NCI-H2107 (cell line): ENCODE data around the gene ATF7.

Experiments used
- DNase-seq: peaks from one replicate; lab custom pipeline; 2025; lab: John Stamatoyannopoulos, UW

Gene ATF7

DNA sequence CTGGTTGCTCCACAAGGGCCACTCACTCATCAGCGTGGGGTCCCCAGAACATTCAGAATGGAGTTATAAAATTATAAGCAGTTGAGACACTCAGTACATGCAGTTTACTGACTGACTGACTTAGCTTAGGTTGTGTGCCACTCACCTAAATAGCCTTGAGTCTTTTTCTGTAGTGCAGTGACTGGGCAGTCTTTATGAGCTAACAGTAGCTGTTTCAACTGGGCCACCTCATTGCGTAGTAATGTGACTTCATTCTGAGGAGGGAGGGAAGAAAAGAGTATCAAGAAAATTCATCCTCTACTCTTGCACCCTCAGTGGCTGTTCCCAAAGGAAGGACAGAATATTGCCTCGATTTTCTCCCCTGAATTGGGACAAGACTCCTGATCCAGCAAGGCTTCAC, 103.1 kb downstream of the ATF7 start:
- no peak for DNase-seq

DNA sequence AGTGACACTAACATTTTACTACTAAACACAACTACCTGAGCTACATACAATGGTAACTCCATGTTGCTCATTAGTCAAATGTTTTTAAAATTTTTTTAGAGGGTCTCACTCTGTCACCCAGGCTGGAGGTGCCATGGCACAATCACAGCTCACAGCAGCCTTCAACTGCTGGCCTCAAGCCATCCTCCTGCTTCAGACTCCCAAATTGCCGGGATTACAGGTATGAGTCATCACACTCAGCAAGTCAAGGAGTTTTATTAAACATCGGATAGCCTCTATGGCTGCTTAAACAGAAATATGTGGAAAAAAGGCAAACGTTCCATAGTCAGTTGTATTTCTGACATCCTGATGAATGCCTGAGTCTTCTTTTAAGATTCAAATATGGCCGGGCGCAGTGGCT, 107.8 kb downstream of the ATF7 start:
- DNase-seq = no peak

DNA sequence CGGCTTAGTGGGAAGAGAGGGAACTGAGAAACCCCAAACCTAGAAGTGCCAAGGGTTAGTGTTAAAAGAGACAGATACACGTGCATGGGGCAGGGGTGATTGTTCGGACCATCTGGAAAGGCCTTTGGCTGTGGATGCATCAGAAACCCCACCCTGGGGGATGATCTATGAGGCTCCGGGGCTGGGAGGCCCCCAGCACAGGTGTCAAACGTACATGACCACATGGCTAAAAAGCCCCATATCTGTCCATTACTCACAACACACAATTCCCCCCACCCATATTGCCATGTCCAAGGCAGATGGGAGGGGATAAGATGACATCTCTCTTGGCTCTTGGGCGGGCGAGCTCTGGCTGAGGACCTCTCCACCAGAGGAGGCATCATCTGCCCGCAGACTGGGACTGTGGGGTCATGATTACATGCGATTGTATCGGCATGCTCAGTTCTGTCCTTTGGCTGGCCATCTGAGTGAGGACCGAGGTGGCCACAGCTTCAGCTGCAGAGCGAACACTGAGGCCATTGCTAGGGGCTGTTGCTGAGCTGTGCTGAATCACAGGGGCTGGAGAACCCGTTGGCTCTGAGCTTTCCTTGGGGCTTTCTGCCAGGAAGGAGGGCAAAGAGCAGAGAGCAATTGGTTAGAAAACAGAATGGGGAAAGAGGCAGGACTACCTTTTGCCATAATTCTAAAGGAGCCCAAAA, 109.3 kb downstream of the ATF7 start:
- no peak for DNase-seq

DNA sequence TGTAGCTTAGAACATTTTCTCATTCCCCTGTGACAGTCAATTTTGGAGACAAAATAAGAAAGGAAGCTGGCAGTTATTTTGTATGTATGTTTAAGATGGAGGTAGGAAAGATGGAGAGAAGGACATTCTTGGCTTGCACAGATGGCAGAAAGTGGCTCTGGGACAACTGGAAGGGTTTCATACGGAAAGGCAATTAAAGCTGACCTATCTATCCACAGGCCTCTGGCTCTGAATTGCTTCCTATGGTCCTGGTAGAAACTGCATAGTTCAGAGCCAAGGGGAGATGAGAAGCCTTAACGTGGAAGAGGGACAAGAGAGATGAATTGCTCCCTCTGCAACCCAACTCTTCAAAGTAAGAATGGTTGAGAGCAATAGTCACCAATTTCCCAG, 110.9 kb downstream of the ATF7 start:
- DNase-seq = no peak

DNA sequence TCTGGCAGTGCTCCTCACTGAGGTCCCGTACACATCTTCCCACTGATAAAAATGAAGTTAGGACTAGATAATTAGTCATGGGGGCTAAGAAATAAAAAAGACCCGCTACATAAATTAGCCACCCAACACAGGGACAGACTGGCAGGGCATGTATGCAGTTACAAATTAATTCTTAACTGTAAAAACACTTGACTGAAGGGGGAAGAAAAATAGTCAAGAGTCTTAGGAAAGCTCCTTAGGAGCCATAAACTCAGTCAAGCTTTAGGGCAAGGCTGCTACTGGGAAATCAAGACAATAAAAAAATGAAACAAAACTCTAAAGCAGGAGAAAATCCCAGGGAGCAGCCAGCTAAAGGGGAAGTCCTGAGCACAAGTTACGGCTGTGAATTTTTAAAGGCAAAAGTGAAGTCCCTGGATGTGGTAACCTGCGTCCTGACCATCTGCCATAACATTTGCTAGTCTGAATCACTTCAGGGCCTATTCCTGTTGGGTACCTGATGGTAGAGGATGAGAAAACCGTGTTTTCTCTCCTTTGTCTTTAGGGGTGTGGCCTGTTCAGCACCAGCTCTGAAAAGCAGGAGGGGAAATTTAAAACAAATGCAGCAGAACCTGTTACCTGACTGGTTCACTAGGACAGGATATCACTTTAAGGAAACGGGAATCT, 111.4 kb downstream of the ATF7 start:
- no peak for DNase-seq

DNA sequence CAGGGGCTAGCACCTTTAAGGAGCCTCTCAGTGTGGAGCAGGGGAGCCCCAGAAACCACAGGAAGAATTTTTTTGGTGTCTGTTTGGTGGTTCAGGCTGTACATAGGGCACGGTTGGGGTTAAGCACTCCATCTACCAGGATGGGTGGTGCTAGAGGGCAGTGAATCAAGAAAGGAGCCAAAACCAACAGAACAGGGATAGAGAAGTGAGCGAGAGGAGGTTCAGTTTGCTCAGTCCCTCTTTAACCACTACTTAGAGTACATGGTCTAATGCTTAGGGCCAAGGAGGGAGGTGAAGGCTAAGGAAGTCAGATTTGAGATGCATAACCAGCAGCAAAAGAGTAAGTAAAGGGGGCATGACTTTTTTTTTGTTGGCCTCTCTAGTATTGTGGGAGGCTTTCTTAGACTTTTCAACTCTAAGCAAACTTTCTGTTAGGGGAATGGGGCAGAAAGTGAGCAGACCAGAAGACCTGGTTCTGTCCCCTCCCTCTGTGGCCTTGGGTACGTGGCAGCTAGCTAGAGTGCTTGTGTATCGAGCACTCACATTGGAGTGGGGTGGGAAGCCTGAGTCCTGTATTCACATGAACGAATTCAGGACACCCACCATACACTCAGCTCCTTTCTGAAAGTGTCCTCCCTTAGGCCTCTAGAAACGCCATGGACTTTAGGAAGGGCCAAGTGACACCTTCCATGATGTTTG, 112.3 kb downstream of the ATF7 start:
- DNase-seq = no peak

DNA sequence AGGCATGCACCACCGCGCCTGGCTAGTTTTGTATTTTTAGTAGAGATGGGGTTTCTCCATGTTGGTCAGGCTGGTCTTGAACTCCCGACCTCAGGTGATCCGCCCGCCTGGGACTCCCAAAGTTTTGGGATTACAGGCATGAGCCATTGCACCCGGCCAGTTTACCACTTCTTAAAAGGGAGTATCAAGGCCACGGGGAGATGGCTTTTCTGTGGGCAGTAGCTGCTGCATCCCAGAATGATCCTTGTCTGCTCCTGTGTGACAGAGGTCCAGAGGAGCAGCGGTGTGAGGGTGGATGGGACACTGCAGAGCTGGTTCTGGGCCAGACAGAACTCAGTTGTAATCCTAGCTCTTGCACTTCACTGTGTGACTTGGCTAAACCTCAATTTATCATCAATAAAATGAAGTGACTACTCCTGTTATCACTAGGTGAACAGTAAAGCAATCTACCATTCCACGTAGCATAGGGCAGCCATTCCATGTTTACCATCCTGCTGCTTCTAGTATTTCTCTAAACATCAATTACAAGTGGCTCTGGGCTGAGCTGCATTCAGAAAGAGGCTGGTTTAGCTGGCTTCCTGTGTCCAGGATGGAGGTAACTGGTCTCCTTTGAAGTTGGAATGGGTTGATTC, 115.9 kb downstream of the ATF7 start:
- DNase-seq = no peak

DNA sequence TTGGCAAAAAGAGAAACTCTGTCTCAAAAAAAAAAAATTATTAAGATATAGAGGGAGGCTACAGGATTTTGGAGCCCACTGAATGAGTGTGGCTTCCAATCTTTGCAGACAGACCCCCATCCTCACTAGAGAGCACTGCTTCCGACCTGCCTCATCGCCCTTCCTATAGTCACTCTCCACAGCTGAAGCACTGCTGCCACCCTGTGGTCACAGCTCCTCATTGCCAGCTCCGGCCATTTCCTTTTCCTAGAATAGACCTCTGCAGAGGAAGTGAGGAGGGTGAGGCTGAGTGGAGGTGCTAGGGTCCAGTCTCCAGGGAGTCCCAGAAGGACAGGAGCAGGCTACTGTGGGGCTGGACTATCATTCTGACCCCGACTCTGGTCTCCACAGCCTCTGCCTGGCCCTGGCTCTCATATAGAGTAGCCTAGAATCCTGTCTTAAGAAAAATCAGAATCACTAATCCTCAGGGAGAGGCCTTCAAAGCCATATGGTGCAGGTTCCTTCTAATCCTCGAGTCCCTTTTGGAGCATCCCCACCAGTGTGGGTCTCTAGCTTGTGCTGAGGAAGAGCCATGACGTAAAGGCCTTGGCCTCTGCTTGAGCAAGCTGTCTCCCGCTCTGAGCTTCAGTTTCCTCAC, 117.5 kb downstream of the ATF7 start:
- peak; percentile 76 for DNase-seq

DNA sequence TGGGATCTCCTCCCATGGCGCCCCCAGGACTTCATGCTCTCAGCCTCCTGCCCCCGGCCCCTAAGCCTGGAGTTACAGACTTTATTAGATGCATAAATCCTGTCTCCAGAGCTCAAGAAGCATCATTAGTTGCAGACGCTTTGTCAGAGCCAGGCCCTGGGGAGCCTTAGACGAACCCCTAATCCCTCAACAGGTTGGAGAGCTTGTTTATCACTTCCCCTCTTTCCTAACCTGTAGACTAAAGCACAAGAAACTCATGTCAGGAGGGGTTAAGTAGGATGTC, 118.6 kb downstream of the ATF7 start:
- no peak for DNase-seq

DNA sequence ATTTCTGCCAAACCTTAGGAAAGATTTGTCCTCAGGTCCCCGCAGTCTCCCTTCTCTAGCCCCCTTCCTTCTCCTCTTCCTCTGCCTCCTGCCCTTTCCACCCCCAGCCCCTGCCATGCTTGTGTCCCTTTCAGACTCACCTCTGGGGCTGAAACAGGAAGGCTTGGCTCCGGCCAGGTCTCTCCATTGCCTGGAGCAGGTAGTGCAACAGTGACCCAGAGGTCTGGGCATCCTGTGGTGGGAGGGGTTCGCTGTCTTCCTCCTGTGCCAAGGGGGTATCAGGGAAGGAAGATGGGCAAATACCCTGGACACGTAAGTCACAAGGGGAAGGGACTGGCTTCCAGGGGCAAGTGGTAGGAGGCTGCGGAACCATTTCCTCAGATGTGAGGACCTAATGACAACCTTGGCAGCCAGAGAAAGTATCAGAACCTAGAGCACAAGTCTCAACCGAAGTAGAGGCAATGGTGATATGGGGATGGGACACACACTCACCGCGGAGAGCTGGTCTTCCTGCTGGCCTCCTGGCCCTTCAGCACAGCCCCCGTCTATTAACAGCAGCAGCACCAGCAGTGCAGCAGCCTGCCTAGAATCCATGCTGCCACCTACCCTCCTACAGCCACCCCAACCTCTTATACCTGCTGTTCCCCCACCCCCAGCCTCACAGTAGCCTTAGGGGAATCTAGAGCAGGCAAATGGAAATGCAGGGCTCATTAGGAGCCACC, 119.1 kb downstream of the ATF7 start, which contains the start of gene NPFF:
TSS of gene NPFF (minus strand) at position 604 of the 722 bp plus-strand sequence. CDS start at position 594, 10 bp downstream.
- DNase-seq = no peak

DNA sequence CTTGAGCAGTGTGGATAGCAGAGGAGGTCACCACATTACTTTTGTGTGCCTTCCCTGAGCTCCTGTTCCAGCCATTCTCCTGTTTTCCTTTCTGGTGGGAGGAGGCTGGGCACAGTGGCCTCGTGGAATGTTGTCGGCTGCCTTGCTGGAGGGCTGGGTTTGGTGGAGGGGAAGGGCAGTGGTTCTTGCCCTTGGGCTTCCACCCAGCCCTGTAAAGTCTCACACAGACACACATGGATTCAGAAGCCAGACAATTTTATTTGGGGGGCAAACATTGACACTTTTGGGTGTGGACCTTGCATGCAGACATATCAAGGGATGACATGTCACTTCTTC, 119.8 kb downstream of the ATF7 start:
- no peak for DNase-seq

DNA sequence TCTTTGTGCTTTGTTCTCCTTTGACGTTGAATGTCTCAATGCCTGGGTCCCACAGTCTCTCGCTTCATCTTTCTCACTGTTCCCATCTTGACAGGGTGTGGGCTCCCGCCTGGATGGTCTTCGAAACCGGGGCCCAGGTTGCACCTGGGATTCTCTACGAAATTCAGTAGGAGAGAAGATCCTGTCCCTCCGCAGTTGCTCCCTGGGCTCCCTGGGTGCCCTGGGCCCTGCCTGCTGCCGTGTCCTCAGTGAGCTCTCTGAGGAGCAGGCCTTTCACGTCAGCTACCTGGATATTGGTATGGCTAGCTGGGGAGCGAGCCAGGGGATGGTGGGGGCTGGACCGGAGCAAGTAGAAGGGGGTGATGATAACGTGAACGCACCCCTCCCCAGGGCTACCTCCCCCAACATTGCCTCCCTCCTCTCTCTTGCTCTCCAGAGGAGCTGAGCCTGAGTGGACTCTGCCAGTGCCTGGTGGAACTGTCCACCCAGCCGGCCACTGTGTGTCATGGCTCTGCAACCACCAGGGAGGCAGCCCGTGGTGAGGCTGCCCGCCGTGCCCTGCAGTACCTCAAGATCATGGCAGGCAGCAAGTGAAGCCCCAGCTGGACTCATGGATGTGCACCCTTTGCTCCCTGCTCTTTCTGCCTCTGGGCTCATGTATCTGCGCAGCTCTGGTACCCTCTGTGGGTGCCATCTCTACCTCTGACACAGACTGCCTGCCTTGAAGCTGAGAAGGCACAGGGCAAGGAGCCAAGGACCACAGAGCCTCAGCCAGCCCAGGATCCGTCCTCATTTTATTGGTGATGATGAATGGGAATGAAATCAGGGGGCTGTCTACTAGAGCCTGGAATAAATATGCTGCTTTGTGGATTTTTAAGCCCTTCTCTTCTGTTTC, 120.4 kb downstream of the ATF7 start:
- DNase-seq = no peak

DNA sequence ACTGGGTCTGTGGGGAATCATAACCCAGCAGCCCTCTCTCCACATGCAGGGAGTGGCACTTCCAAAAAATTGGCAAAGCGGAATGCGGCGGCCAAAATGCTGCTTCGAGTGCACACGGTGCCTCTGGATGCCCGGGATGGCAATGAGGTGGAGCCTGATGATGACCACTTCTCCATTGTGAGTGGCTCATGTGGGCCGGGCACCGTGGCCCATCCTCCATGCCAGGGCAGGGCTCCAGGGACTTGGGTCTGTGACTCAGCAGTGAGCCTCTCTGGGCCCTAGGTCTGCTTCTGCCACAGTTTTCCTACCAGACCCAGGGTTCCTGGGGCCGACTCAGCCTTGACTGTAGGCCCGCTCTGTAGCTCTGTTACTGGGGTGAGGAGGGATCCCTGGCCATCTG, 121.1 kb downstream of the ATF7 start:
- DNase-seq = no peak

DNA sequence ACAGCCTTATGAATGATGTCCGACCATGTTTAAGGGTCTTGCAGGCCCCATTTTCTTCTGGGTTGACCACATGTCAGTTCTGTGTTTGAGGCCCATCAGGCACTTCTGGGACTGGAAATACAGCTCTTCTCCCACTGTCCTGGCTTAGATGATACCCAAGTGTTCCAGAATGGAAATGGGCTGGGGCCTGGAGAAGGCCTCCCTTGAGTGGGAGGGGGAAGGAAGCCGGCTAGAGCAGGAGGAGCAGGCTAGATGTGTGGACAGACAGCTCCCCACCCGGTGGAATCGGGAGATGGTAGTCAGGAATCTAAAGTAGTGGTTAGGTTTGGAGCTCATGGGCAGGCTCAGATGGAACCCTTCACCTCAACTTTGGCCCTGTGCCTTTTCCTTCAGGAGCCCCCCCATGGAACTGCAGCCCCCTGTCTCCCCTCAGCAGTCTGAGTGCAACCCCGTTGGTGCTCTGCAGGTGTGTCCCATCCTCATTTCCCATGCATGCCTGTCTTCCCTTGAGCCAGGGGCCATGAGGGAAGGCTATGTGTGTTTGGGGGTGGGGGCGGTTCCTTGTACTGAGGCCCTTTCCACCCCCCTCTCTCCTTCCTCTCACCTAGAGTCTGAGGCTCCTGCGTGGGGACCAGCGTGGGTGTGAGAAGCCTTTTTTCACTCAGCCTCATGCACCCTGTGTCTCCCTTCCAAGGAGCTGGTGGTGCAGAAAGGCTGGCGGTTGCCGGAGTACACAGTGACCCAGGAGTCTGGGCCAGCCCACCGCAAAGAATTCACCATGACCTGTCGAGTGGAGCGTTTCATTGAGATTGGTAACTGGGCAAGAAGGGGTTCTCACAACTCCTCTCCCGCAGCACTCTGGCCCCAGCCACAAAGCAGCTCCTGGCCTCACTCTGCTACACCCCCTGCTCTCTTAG, 121.9 kb downstream of the ATF7 start:
- DNase-seq = no peak

DNA sequence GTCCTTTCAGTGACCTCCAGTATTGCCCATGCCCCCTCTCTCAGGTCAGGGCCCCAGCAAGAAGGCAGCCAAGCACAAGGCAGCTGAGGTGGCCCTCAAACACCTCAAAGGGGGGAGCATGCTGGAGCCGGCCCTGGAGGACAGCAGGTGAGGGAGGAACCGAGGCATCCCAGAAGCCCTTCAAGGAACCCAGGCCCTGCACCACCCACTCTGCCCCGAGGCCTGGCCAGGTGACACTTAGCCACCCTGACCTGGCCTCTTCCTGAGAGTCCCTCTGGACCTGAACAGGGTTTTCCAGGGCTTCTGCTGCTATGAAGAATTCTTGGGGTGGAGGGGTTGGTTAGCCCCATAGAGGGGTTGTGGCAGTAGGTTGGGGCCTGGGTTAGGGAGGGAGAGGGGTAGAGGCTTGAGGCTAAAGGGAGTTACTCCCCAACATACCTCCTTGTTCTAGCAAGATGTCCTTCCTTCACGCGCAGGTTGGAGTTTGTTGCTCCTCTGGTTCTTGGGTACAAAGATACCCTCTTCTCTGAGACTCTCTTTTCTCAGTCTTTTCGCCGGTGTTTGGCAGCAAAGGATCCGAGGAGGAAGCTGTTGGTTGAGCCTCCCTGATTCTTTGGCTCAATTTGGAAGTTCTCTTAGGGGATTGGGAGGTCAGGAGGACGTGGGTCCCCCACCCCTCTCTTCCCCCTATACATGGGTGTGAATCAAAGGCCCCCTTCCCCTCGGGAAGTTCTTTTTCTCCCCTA, 123.0 kb downstream of the ATF7 start:
- no peak for DNase-seq

DNA sequence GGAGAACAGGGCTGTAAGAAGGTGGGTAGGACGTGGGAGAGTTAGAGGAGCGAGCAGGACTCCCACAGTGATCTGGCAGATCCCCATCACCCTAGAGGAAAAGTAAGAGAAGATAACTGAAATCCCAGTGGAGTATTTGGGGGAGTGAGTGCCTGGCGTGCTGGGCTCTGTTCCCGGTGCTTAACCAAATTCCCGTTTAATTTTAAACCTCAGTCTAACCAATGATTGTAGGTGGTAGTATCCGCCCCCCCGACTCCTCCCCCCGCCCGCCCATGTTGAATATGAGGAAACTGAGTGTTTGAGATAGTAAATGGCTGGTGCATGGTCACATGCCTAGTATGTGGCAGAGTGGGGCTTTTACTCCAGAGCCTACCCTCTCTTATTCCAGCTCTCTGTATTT, 123.9 kb downstream of the ATF7 start:
- no peak for DNase-seq

DNA sequence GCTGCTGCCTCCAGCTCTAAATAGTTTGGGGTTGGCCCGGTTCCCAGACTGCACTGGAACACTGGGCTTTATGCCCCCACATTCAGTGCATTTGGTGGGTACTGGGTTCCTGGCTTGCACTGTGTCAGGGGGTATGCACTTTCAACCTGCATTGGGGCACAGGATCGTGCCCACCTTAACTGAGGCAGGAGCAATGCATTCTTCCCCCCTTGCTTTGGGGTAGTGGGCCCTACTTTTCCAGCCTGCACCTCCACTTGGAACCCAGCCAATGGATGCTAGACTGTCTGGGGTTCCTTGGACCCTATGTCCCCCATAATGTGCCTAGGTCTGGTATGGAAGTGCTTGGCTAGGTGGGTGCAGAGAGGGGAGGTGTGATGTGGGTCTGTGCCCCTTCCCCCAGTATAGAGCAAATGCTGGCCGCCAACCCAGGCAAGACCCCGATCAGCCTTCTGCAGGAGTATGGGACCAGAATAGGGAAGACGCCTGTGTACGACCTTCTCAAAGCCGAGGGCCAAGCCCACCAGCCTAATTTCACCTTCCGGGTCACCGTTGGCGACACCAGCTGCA, 124.5 kb downstream of the ATF7 start:
- DNase-seq = no peak

DNA sequence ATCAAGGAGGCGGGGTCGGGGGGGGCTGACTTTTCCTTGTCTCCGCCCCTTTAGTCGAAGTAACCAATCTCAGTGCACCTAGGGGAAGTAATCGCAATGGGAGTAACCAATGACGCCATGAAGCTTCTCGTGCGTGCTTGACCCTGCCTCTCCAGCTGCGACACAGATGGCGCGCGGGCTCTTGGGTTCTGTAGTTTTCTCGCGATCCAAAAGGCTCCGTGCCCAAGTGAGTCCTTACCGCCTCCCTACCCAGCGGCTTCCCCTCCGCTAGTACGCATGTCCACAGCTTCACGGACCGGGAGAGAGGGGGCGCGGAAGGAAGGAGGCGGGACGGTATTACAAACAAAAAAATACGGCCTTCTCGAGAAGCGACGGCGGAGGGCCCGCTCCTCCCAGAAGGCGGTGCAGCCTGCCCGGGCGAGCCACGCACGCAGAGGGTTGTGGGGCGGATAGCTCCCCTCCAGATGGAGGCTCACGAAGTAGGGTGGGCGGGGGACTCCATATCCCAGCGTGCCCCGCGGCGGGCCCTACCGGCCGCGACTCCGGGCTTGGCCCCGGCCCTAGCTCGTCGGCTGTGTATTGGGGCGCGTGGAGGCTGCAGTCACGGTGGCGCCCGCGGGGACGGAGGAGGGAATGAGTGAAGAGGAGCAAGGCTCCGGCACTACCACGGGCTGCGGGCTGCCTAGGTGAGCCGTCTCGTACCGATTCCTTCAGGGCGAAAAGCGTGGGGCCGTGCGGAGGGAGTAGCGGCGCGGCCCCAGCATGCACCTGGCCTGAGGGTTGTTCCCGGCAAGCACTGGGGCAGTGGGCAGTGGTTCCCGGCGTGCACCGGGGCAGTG, 125.2 kb downstream of the ATF7 start, which contains the start of gene TARBP2:
TSS of gene TARBP2 (plus strand) at position 508 of the 839 bp plus-strand sequence. CDS start at position 634, 126 bp downstream.
- peak; percentile 99 for DNase-seq
